CD14-positive monocyte (primary cell): ENCODE results near the gene MYO16. TPM values are rescaled to one million over a fixed set of nuclear protein-coding genes. Genes with fewer than 3 reads are reported as not detected.

ENCODE experiments used
- DNase-seq, 3 donors: peaks; one replicate each; pipeline ENCODE4 v3.0.0-alpha.2; 2011 to 2022
- H2AFZ ChIP-seq: 2 replicates; pipeline ENCODE4 v1.6.0; 2012; ENCODE audit warnings: mild to moderate bottlenecking, low read depth, low read length, inconsistent platforms; ENCODE audit not compliant: insufficient read depth, poor library complexity, severe bottlenecking
- H3K27ac ChIP-seq, 2 donors: 1 replicate in 1 of 2; 2 replicates in 1 of 2; pipeline ENCODE4 v1.5.1; 2012 to 2013; ENCODE audit warnings: low read length in 2 of 2, control low read depth in 1 of 2, inconsistent platforms in 1 of 2, low read depth in 1 of 2, mild to moderate bottlenecking in 1 of 2
- H3K27me3 ChIP-seq, 2 donors: one replicate each; pipeline versions ENCODE4 v1.6.0 to v1.6.1; 2011 to 2013; ENCODE audit warnings: low read length in 2 of 2; ENCODE audit not compliant: control insufficient read depth in 2 of 2, insufficient read depth in 2 of 2
- H3K36me3 ChIP-seq, 2 donors: replicated peaks in 1 of 2; 1 replicate in 1 of 2; 2 replicates in 1 of 2; pipeline versions ENCODE4 v1.5.1 to v1.6.1; 2012 to 2013; ENCODE audit warnings: low read length in 2 of 2, control low read depth in 1 of 2, inconsistent platforms in 1 of 2, mild to moderate bottlenecking in 1 of 2; ENCODE audit not compliant: insufficient read depth in 2 of 2, control insufficient read depth in 1 of 2
- H3K4me1 ChIP-seq, 2 donors: 1 replicate in 1 of 2; 2 replicates in 1 of 2; pipeline versions ENCODE4 v1.5.1 to v1.6.1; 2012 to 2013; ENCODE audit warnings: low read length in 2 of 2, control low read depth in 1 of 2, inconsistent platforms in 1 of 2, mild to moderate bottlenecking in 1 of 2, moderate library complexity in 1 of 2; ENCODE audit not compliant: insufficient read depth in 2 of 2, control insufficient read depth in 1 of 2
- H3K4me2 ChIP-seq: replicated peaks from 2 replicates; pipeline ENCODE3; 2012; ENCODE audit warnings: low read length, moderate library complexity, mild to moderate bottlenecking; ENCODE audit not compliant: poor library complexity, severe bottlenecking; ENCODE audit errors: extremely low read depth
- H3K4me3 ChIP-seq, 3 experiments: fragments of 200-600 bp in 1 of 3; sonication (generic) in 1 of 3; replicated peaks in 1 of 3; 1 replicate in 2 of 3; 2 replicates in 1 of 3; pipeline ENCODE4 v1.5.1; 2011 to 2013; ENCODE audit warnings: low read length in 3 of 3, mild to moderate bottlenecking in 3 of 3, control low read depth in 2 of 3, low read depth in 2 of 3, inconsistent platforms in 1 of 3, moderate library complexity in 1 of 3
- H3K79me2 ChIP-seq: 2 replicates; pipeline ENCODE4 v1.6.0; 2012; ENCODE audit warnings: mild to moderate bottlenecking, control low read depth, inconsistent platforms, low read length, moderate library complexity; ENCODE audit not compliant: insufficient read depth
- H3K9ac ChIP-seq: 2 replicates; pipeline ENCODE4 v1.6.0; 2017; ENCODE audit warnings: low read length, mild to moderate bottlenecking; ENCODE audit not compliant: insufficient read depth, poor library complexity, severe bottlenecking
- H3K9me3 ChIP-seq, 2 donors: replicated peaks in 1 of 2; 1 replicate in 1 of 2; 2 replicates in 1 of 2; pipeline versions ENCODE4 v1.5.1 to v1.6.1; 2012 to 2013; ENCODE audit warnings: low read length in 2 of 2, control low read depth in 1 of 2; ENCODE audit not compliant: control insufficient read depth in 1 of 2, insufficient read depth in 1 of 2
- H4K20me1 ChIP-seq: 2 replicates; pipeline ENCODE4 v1.6.0; 2012; ENCODE audit warnings: mild to moderate bottlenecking, low read length, control low read depth, moderate library complexity; ENCODE audit not compliant: insufficient read depth
- H3K27ac Mint-ChIP-seq, 7 donors: one replicate each; pipeline ENCODE4 v1.8.0; 2020; ENCODE audit warnings: mild to moderate bottlenecking in 7 of 7, mixed read lengths in 7 of 7, moderate library complexity in 6 of 7, inconsistent platforms in 2 of 7
- H3K27me3 Mint-ChIP-seq, 3 donors: one replicate each; pipeline ENCODE4 v1.8.0; 2021 to 2022; ENCODE audit warnings: low read depth in 3 of 3, mild to moderate bottlenecking in 3 of 3, mixed read lengths in 3 of 3, moderate library complexity in 3 of 3, inconsistent platforms in 1 of 3
- H3K36me3 Mint-ChIP-seq, 2 donors: one replicate each; pipeline ENCODE4 v1.8.0; 2020; ENCODE audit warnings: mixed read lengths in 2 of 2, inconsistent platforms in 1 of 2, mild to moderate bottlenecking in 1 of 2
- H3K4me1 Mint-ChIP-seq: one replicate; pipeline ENCODE4 v1.8.0; 2020; ENCODE audit warnings: mild to moderate bottlenecking, mixed read lengths
- H3K4me3 Mint-ChIP-seq, 2 donors: one replicate each; pipeline ENCODE4 v1.8.0; 2020; ENCODE audit warnings: mild to moderate bottlenecking in 2 of 2, mixed read lengths in 2 of 2, moderate library complexity in 1 of 2
- H3K9me3 Mint-ChIP-seq, 7 donors: one replicate each; pipeline ENCODE4 v1.8.0; 2020 to 2022; ENCODE audit warnings: mixed read lengths in 7 of 7, mild to moderate bottlenecking in 6 of 7, moderate library complexity in 6 of 7, inconsistent platforms in 2 of 7
- WGBS: methylation state at CpG from one replicate; pipeline ENCODE4 v1.1.5; 2013; ENCODE audit warnings: missing lambda C conversion rate; ENCODE audit not compliant: insufficient coverage; 5-methylcytosine and 5-hydroxymethylcytosine counted together
- intact Hi-C, 2 donors: fragments of 100-400 bp; cut with micrococcal nuclease; formaldehyde crosslinking; loops; one replicate each; pipeline versions ENCODE4 v1.15.0 to v1.15.1; 2023
- polyA plus RNA-seq, 3 donors: library from polyadenylated mRNA; depleted of rRNA in 1 of 3; unstranded in 2 of 3; stranded (reverse) in 1 of 3; fragments of 300-500 nt in 2 of 3; fragments of >200 nt in 1 of 3; fragmentation: Illumina TruSeq in 2 of 3; gene quantifications; 1 replicate in 2 of 3; 2 replicates in 1 of 3; pipeline ENCODE4 v1.2.3, GENCODE V29; 2012 to 2021
- TF ChIP-seq, protein P1 (sequence below): fragments of 200-600 bp; IDR thresholded peaks from one replicate; pipeline ENCODE4 v1.8.0; 2022; ENCODE audit warnings: antibody characterized with exemption, mild to moderate bottlenecking

Gene MYO16
- polyA plus RNA-seq, 3 donors: not detected

- Mint-ChIP-seq H3K4me3 (no peak overlapping the region), H3K4me1 (no peaks in the 10 kb centered on the region), H3K9me3 (peaks cover 0 to 2% (median 0%) of the 10 kb centered on the region in 7 donors), H3K36me3 (no peaks in the 10 kb centered on the region), H3K27me3 (peaks cover 2 to 3% (median 2%) of the 10 kb centered on the region in 3 donors), H3K27ac (no peak overlapping the region)
- no peaks in the 10 kb centered on the region for H3K4me1 ChIP-seq
- no peak overlapping the region for H3K4me2 ChIP-seq
- no peak for DNase-seq
- H3K9me3 ChIP-seq: no peaks in the 10 kb centered on the region
- no peak overlapping the region for H3K9ac ChIP-seq
- TF ChIP-seq, protein P1, sequence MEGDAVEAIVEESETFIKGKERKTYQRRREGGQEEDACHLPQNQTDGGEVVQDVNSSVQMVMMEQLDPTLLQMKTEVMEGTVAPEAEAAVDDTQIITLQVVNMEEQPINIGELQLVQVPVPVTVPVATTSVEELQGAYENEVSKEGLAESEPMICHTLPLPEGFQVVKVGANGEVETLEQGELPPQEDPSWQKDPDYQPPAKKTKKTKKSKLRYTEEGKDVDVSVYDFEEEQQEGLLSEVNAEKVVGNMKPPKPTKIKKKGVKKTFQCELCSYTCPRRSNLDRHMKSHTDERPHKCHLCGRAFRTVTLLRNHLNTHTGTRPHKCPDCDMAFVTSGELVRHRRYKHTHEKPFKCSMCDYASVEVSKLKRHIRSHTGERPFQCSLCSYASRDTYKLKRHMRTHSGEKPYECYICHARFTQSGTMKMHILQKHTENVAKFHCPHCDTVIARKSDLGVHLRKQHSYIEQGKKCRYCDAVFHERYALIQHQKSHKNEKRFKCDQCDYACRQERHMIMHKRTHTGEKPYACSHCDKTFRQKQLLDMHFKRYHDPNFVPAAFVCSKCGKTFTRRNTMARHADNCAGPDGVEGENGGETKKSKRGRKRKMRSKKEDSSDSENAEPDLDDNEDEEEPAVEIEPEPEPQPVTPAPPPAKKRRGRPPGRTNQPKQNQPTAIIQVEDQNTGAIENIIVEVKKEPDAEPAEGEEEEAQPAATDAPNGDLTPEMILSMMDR: no peak
- H3K79me2 ChIP-seq: no peaks in the 10 kb centered on the region
- 83% methylated on average over 1 of the region's 2 CpGs for WGBS
- no peaks in the 10 kb centered on the region for H3K36me3 ChIP-seq
- H3K27ac ChIP-seq: no peak overlapping the region
- H3K27me3 ChIP-seq: no peaks in the 10 kb centered on the region
- H2AFZ ChIP-seq: no peak overlapping the region
- H4K20me1 ChIP-seq: no peaks in the 10 kb centered on the region
- intact Hi-C loops: no loop called here
- no peak overlapping the region for H3K4me3 ChIP-seq
These were observed 580.1 kb downstream of the MYO16 start for GRCh38 chr13:109209526-109209925.

GRCh38 chr13:109211616-109212015, 582.2 kb downstream of the MYO16 start:
- no CpG with 5 or more reads among the region's 2 CpGs for WGBS
- Mint-ChIP-seq H3K36me3 (no peaks in the 10 kb centered on the region), H3K4me3 (no peak overlapping the region), H3K9me3 (peaks cover 0 to 3% (median 0%) of the 10 kb centered on the region in 7 donors), H3K27me3 (peaks cover 2 to 4% (median 2%) of the 10 kb centered on the region in 3 donors), H3K27ac (no peak overlapping the region), H3K4me1 (no peaks in the 10 kb centered on the region)
- Histone ChIP-seq H3K4me1 (no peaks in the 10 kb centered on the region), H3K4me3 (no peak overlapping the region), H3K27me3 (no peaks in the 10 kb centered on the region), H3K27ac (no peak overlapping the region), H3K4me2 (no peak overlapping the region), H3K36me3 (no peaks in the 10 kb centered on the region), H3K9ac (no peak overlapping the region), H3K9me3 (no peaks in the 10 kb centered on the region), H3K79me2 (no peaks in the 10 kb centered on the region), H2AFZ (no peak overlapping the region), H4K20me1 (no peaks in the 10 kb centered on the region)
- TF ChIP-seq, protein P1: no peak
- no peak for DNase-seq
- intact Hi-C loops: no loop called here
